AG04450 (cell line): ENCODE results near the gene HASPIN. TPM values are rescaled to one million over a fixed set of nuclear protein-coding genes. Genes with fewer than 3 reads are reported as not detected.

ENCODE experiments used
- CTCF ChIA-PET: fragments of 300-600, 350-600 bp; formaldehyde crosslinking; extraction: SDS; loops from one replicate; lab custom pipeline; 2022; ENCODE audit warnings: antibody characterized with exemption, inconsistent platforms; lab: Charles Lee
- POLR2A ChIA-PET: fragments of 350-600 bp; formaldehyde crosslinking; extraction: SDS; loops from one replicate; lab custom pipeline; 2021; ENCODE audit warnings: antibody characterized with exemption, inconsistent platforms; lab: Yijun Ruan, JAX
- DNase-seq: peaks from one replicate; pipeline ENCODE4 v3.0.0-alpha.2; 2011; ENCODE audit warnings: low read depth, low spot score
- H3K27ac ChIP-seq: one replicate; pipeline ENCODE4 v1.5.1; 2012; ENCODE audit warnings: low read depth, low read length, control low read depth
- H3K27me3 ChIP-seq: one replicate; pipeline ENCODE4 v1.6.0; 2012; ENCODE audit warnings: low read length; ENCODE audit not compliant: control insufficient read depth, insufficient read depth
- H3K4me3 ChIP-seq: 2 replicates; pipeline ENCODE4 v1.5.1; 2011; ENCODE audit warnings: mild to moderate bottlenecking, low read depth, low read length, control low read depth
- H3K9me3 ChIP-seq: 2 replicates; pipeline ENCODE4 v1.5.1; 2012; ENCODE audit warnings: low read length; ENCODE audit not compliant: control insufficient read depth, insufficient read depth
- polyA plus RNA-seq: library from polyadenylated mRNA; depleted of rRNA; stranded (reverse); fragments of >200 nt; gene quantifications from 2 replicates; pipeline ENCODE4 v1.2.3, GENCODE V29; 2011
- TF ChIP-seq, protein P1 (sequence below): IDR thresholded peaks from 2 replicates; pipeline ENCODE4 v1.5.1; 2011; ENCODE audit warnings: low read depth, low read length, control low read depth, inconsistent platforms

The HASPIN gene
- polyA plus RNA-seq, 1 experiment: 1.6 TPM

DNA sequence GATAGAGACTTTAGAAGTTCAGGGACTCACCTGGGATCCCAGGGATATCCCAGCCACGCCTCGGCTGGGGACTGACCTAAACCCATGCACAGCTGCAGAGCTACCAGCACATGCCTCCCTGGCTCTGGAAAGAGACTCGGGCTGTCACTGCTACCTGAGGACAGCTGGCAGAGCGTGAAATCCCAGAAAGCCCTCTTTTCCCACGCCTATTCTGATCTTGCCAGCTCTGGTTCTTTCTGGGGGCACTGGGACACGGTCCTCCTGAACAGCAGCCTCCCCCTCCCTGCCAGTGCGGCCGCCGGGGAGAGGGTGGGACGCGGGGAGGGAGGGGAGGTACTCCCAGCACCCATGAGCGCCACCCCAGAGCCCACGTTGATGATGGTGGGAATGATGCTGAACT, 38.5 kb upstream of the HASPIN start:
- TF ChIP-seq, protein P1, sequence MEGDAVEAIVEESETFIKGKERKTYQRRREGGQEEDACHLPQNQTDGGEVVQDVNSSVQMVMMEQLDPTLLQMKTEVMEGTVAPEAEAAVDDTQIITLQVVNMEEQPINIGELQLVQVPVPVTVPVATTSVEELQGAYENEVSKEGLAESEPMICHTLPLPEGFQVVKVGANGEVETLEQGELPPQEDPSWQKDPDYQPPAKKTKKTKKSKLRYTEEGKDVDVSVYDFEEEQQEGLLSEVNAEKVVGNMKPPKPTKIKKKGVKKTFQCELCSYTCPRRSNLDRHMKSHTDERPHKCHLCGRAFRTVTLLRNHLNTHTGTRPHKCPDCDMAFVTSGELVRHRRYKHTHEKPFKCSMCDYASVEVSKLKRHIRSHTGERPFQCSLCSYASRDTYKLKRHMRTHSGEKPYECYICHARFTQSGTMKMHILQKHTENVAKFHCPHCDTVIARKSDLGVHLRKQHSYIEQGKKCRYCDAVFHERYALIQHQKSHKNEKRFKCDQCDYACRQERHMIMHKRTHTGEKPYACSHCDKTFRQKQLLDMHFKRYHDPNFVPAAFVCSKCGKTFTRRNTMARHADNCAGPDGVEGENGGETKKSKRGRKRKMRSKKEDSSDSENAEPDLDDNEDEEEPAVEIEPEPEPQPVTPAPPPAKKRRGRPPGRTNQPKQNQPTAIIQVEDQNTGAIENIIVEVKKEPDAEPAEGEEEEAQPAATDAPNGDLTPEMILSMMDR: no peak
- no peak overlapping the region for H3K27ac ChIP-seq
- CTCF ChIA-PET: interaction anchor here (0.6 kb wide), 1 partner anchor 18 kb away, joined by 3 read pairs; no protein-coding TSS in a partner anchor
- no peak for DNase-seq
- no peaks in the 10 kb centered on the region; the same call in 1 of the 2 replicates for H3K9me3 ChIP-seq
- POLR2A ChIA-PET: no interaction called here
- H3K4me3 ChIP-seq: no peak overlapping the region
- peaks cover 5% of the 10 kb centered on the region for H3K27me3 ChIP-seq

DNA sequence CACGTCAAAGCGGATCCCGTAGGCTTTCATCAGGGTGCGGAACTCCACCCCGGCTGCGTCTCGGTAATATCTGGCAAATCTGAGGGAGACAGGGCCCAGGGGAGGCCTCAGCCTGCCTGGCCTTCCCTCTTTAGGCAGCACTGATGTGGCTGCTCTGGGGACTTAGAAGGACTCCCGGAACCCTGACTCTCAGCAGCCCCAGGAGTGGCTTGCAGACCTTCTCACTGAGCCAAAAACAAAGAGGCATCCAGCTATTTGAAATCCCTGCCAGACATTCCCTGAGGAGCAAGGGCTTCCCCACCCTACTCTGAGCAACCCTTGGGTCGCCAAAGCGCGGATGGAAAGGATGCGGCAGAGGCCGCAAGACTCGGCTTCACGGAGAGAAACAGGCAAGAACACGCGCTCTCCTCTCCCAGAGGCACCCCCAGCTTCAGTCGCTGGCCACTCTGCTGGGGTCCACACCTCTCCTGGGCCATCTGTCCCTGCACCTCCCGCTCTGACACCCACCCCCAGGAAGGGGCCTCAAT, 35.6 kb upstream of the HASPIN start:
- H3K9me3 ChIP-seq: no peaks in the 10 kb centered on the region; the same call in 1 of the 2 replicates
- no peak for DNase-seq
- ChIA-PET POLR2A (no interaction called here), CTCF (no interaction called here)
- TF ChIP-seq, protein P1: no peak
- no peak overlapping the region for H3K27ac ChIP-seq
- peaks cover 7% of the 10 kb centered on the region for H3K27me3 ChIP-seq
- H3K4me3 ChIP-seq: no peak overlapping the region

DNA sequence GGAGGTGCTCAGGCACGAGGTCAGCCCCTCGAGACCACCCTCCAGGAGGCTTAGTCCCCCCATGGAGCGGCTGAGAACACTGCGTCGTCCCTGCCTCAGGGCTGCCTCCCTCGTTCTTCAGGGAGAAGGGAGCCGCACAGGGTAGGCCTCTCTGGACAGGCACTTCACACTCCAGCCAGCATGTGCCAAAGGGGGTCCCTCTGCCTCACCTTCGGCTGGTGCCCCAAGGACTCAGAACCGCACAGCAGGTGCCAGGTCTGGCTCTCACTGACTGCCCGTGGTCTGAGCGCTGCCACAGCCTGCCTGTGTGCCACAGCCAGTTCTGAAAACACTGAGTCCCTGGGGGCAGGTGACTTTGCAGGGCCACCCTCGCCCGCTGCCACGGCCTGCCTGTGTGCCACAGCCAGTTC, 34.8 kb upstream of the HASPIN start:
- TF ChIP-seq, protein P1: no peak
- H3K9me3 ChIP-seq: no peaks in the 10 kb centered on the region; the same call in 1 of the 2 replicates
- no peak overlapping the region for H3K27ac ChIP-seq
- H3K27me3 ChIP-seq: peaks cover 7% of the 10 kb centered on the region
- H3K4me3 ChIP-seq: no peak overlapping the region
- POLR2A ChIA-PET: no interaction called here
- CTCF ChIA-PET: interaction anchor here (0.5 kb wide), 1 partner anchor 32 kb away, joined by 3 read pairs; no protein-coding TSS in a partner anchor
- no peak for DNase-seq

DNA sequence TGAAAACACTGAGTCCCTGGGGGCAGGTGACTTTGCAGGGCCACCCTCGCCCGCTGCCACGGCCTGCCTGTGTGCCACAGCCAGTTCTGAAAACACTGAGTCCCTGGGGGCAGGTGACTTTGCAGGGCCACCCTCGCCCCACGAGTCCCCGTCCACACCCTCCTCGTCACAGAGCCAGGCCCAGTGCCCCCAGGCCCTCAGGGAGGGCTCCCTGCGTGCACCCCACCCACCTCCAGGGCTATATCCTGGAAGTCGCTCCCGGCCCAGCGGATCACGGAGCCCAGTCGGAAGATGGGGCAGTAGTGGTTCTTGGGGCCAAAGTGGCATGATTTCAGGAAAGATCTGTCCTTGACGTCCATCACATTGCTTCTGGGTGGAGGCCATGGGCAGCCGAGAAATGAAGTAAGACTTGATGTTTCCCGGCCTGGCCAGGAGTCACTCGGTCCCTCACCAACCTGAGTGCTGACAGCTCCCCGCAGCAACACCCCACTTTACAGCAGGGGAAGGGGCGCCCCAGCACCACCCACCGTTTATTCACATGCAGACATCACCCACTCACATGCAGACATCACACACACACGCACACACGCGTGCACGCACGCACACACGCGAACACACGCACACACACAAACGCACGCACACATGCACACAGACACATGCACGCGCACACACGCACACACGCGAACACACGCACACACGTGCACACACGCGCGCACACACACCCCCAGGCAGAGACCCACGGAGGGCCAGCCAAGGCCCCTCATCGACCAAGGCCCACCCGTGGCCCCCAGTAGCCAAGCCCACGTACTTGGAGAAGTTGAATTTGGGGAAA, 34.2 kb upstream of the HASPIN start:
- ChIA-PET POLR2A (no interaction called here), CTCF (no interaction called here)
- no peaks in the 10 kb centered on the region; the same call in 1 of the 2 replicates for H3K9me3 ChIP-seq
- H3K4me3 ChIP-seq: no peak overlapping the region
- H3K27ac ChIP-seq: no peak overlapping the region
- DNase-seq: no peak
- TF ChIP-seq, protein P1: no peak
- H3K27me3 ChIP-seq: peaks cover 7% of the 10 kb centered on the region

DNA sequence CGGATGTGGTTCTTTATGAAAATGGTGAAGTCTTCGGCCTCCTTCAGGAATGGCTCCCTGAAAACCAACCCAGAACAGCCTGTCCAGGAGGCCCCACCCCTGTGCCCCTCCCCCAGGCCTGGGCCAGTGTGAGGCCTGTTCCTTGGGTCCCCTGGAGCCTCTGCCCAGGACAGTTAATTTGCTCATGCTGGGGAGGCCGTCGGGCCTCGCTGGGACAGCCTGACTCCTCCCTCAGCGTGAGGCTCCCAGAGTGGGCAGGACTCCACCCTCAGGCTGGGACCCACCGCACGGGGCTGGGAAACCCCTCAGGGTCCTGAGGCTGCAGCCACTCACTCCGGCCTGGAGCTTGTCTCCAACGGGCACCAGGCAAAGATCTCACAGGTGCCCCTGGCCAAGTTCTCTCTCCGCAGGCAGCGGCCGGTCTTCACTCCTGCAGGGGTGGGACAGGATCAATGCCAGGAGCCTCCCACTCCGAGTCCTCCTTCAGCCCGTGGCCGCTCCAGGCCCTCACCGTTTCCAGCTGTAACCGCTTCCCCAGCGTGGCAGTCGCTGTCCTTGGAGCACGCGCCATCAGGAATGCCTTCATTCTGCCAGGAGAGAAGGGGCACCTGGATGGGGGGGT, 33.5 kb upstream of the HASPIN start:
- Histone ChIP-seq H3K4me3 (no peak overlapping the region), H3K9me3 (no peaks in the 10 kb centered on the region; the same call in 1 of the 2 replicates), H3K27ac (no peak overlapping the region), H3K27me3 (peaks cover 9% of the 10 kb centered on the region)
- TF ChIP-seq, protein P1: no peak
- DNase-seq: no peak
- ChIA-PET CTCF (no interaction called here), POLR2A (no interaction called here)
